Measurements from ENCODE around the gene TNFAIP2.

Gene TNFAIP2

GRCh38 chr14:103121121-103121845 is 2.0 kb upstream of the TNFAIP2 start:
- no peak overlapping the region for H3K4me3 ChIP-seq (ENCODE audit: control insufficient read depth, low read depth, low read length)
- TF ChIP-seq CTCF (conservative IDR thresholded peaks at IDR 0.05; ENCODE audit: control insufficient read depth, insufficient read depth, low read depth, low read length): no peak
- DNase-seq (ENCODE audit: low read depth): peak; percentile 44

- no peak for TF ChIP-seq CTCF (conservative IDR thresholded peaks at IDR 0.05; ENCODE audit: control insufficient read depth, insufficient read depth, low read depth, low read length)
- peak; percentile 90 for DNase-seq (ENCODE audit: low read depth)
- H3K4me3 ChIP-seq (ENCODE audit: control insufficient read depth, low read depth, low read length): peak overlapping the region; percentile 4
Measured at GRCh38 chr14:103121846-103122584, 1.2 kb upstream of the TNFAIP2 start.

GRCh38 chr14:103122585-103122946 is 695 bp upstream of the TNFAIP2 start:
- no peak for DNase-seq (ENCODE audit: low read depth)
- no peak overlapping the region for H3K4me3 ChIP-seq (ENCODE audit: control insufficient read depth, low read depth, low read length)
- no peak for TF ChIP-seq CTCF (conservative IDR thresholded peaks at IDR 0.05; ENCODE audit: control insufficient read depth, insufficient read depth, low read depth, low read length)

- TF ChIP-seq CTCF (conservative IDR thresholded peaks at IDR 0.05; ENCODE audit: control insufficient read depth, insufficient read depth, low read depth, low read length): peak; percentile 39
- DNase-seq (ENCODE audit: low read depth): peak; percentile 35
- peak overlapping the region; percentile 37 for H3K4me3 ChIP-seq (ENCODE audit: control insufficient read depth, low read depth, low read length)
Measured at GRCh38 chr14:103123634-103124500, 606 bp downstream of the TNFAIP2 start.

GRCh38 chr14:103124501-103125001 is 1.3 kb downstream of the TNFAIP2 start:
- TF ChIP-seq CTCF (conservative IDR thresholded peaks at IDR 0.05; ENCODE audit: control insufficient read depth, insufficient read depth, low read depth, low read length): no peak
- no peak for DNase-seq (ENCODE audit: low read depth)
- H3K4me3 ChIP-seq (ENCODE audit: control insufficient read depth, low read depth, low read length): peak overlapping the region; percentile 37
